Measurements from ENCODE around the gene HLCS.

DNA sequence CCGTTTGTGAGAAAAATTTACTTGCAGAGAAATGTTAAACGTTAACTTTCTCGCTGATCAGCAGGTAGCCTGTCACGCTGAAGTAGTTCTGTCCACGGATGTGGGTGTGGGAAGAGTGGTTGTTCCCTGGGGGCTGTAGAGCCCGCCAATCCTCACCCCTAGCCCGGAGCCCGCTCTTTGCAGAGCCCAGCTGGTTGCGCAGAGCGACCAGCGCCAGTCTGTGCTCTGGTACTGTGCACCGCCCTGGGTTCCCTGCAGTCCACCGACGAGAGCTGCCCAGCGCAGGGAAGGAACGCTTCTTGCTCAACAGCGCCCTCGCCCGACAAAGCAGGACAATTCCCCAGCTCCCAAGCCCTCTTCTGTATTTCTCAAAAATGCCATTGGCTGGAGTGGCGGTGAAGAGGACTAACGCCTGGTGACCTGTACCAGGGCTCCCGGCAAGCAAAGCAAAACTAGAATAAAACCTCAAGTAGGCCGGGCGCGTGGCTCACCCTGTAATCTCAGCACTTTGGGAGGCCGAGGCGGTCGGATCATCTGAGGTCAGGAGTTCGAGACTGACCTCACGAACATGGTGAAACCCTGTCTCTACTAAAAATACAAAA lies 43.4 kb upstream of the HLCS start:
- no peak for TF ChIP-seq YY1 (IDR thresholded peaks at IDR 0.05; ENCODE audit: insufficient read depth, insufficient read length)
- no peak for TF ChIP-seq SUZ12 (IDR thresholded peaks at IDR 0.05; ENCODE audit: extremely low read depth, insufficient read depth, insufficient read length)

Data from NT2/D1 (cell line).